ENCODE measurements around the gene DPP10. TPM values are rescaled to one million over a fixed set of nuclear protein-coding genes. Genes with fewer than 3 reads are reported as not detected.

Gene DPP10
- total RNA-seq, 2 donors from 2014 or later: not detected

DNA sequence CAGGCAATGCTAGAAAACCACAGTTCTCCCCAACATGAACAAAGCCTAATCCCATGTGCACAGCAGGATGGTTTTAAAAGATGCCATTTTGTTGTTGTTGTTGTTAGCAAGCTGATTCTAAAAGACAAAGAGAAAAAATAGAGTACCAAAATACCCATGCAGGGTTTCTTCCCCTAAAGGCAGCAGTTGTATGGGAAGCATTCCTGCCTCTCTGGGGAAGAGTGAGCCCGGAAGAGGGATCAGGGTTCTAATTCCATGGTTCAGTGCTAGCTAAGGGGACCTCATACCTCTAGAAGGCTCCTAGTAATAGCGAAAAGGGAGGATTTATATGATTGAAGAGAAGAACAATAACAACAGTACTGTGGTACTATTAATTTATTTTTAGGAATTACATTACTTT, 327.6 kb downstream of the DPP10 start:
- no peak for TF ChIP-seq CTCF (IDR thresholded peaks at IDR 0.05)
- no peak overlapping the region for H3K4me3 ChIP-seq
- no peak for ATAC-seq (ENCODE audit: insufficient number of reproducible peaks, low FRiP score, low read depth)
- H3K27ac ChIP-seq: no peak overlapping the region
- H3K9me3 ChIP-seq: no peaks in the 10 kb centered on the region
- no peaks in the 10 kb centered on the region for H3K27me3 ChIP-seq (replicated peaks; ENCODE audit: insufficient read depth)
- H3K36me3 ChIP-seq: no peaks in the 10 kb centered on the region
- no peaks in the 10 kb centered on the region for H3K4me1 ChIP-seq (ENCODE audit: control insufficient read depth in 1 of 2, low read depth in 2 of 2)
- no peak for DNase-seq (ENCODE audit: low spot score)

DNA sequence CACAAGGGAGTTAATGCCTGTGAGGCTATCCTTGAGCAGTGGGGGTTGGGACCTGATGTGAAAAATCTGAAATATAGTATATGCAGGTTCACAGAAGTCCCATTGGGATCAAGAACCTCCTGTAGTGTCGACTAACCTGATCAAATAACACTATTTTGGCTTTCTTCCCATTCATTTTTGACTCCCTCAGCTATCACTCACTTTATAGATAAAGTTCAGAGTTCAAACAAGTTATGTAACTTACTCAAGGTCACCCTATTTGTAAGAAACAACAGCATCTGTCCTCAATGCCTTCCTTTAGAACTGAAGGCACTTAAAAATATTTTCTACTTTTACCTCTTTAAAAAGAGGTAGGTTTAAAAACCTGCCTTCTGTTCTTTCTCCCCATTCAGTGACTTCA, 341.6 kb downstream of the DPP10 start:
- H3K4me3 ChIP-seq: no peak overlapping the region
- no peaks in the 10 kb centered on the region for H3K27me3 ChIP-seq (replicated peaks; ENCODE audit: insufficient read depth)
- H3K4me1 ChIP-seq (ENCODE audit: control insufficient read depth in 1 of 2, low read depth in 2 of 2): no peaks in the 10 kb centered on the region
- DNase-seq (ENCODE audit: low spot score) (no peak), ATAC-seq (ENCODE audit: insufficient number of reproducible peaks, low FRiP score, low read depth) (no peak)
- no peaks in the 10 kb centered on the region for H3K9me3 ChIP-seq
- TF ChIP-seq CTCF (IDR thresholded peaks at IDR 0.05): no peak
- no peak overlapping the region for H3K27ac ChIP-seq
- no peaks in the 10 kb centered on the region for H3K36me3 ChIP-seq

DNA sequence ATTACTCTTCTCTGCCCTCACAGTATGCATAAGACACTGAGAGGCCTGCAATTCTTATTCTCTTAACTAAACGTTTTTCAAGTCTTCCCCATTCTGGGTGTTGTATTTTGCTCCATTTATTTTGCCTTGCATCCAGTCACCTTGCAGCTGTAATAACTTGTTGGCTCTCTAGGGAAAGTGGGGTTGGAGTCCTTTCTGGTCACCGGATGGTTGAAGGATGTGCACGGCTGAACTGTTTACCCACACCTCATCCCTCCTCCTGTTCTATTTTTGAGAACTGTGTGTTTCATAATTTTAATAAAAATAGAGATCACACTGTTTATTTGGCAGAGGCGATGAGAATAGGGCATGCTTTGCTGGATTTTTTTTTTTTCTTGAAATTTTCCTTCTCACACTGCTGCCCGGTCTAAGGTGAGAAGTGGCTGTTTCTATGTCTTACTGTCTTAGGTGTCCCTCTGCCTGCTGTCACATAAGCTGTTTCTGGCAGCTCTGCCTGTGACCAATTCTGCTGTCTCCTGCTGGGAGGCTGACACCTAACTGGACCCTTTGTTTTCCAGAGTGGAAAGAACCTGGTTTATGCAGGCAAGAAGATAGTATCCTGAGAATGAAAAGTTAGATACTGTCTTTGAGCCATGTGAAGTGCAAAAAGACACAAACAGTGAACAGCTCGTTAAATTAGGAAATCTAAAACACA, 342.6 kb downstream of the DPP10 start:
- no peak overlapping the region for H3K4me3 ChIP-seq
- no peak overlapping the region for H3K27ac ChIP-seq
- ATAC-seq (ENCODE audit: insufficient number of reproducible peaks, low FRiP score, low read depth) (no peak), DNase-seq (ENCODE audit: low spot score) (no peak)
- H3K27me3 ChIP-seq (replicated peaks; ENCODE audit: insufficient read depth): no peaks in the 10 kb centered on the region
- H3K4me1 ChIP-seq (ENCODE audit: control insufficient read depth in 1 of 2, low read depth in 2 of 2): no peaks in the 10 kb centered on the region
- H3K9me3 ChIP-seq: no peaks in the 10 kb centered on the region
- no peak for TF ChIP-seq CTCF (IDR thresholded peaks at IDR 0.05)
- H3K36me3 ChIP-seq: no peaks in the 10 kb centered on the region

- no peak for ATAC-seq (ENCODE audit: insufficient number of reproducible peaks, low FRiP score, low read depth)
- no peak for TF ChIP-seq CTCF (IDR thresholded peaks at IDR 0.05)
Observed at GRCh38 chr2:114786901-114787300, 344.5 kb downstream of the DPP10 start.

GRCh38 chr2:114787486-114787885, 345.0 kb downstream of the DPP10 start:
- Histone ChIP-seq H3K4me3 (no peak overlapping the region), H3K27me3 (replicated peaks; ENCODE audit: insufficient read depth) (no peaks in the 10 kb centered on the region), H3K27ac (no peak overlapping the region), H3K9me3 (no peaks in the 10 kb centered on the region), H3K36me3 (no peaks in the 10 kb centered on the region), H3K4me1 (ENCODE audit: control insufficient read depth in 1 of 2, low read depth in 2 of 2) (no peaks in the 10 kb centered on the region)
- TF ChIP-seq CTCF (IDR thresholded peaks at IDR 0.05): no peak
- DNase-seq (ENCODE audit: low spot score): no peak
- no peak for ATAC-seq (ENCODE audit: insufficient number of reproducible peaks, low FRiP score, low read depth)

More at GRCh38 chr2:114786901-114787300, 344.5 kb downstream of the DPP10 start:
- Histone ChIP-seq H3K27me3 (replicated peaks; ENCODE audit: insufficient read depth) (no peaks in the 10 kb centered on the region), H3K4me1 (ENCODE audit: control insufficient read depth in 1 of 2, low read depth in 2 of 2) (no peaks in the 10 kb centered on the region), H3K27ac (no peak overlapping the region), H3K9me3 (no peaks in the 10 kb centered on the region), H3K36me3 (no peaks in the 10 kb centered on the region), H3K4me3 (no peak overlapping the region)
- no peak for DNase-seq (ENCODE audit: low spot score)
